HL-60 (cell line): ENCODE measurements around the gene SIRT4.

ENCODE experiments used
- DNase-seq, 2 experiments: peaks; one replicate each; pipeline ENCODE4 v3.0.0-alpha.2; 2010 to 2020; ENCODE audit warnings: low read depth in 1 of 2, low spot score in 1 of 2
- H3K27ac ChIP-seq: fragments of 250-450 bp; sonication (Bioruptor Pico); replicated peaks from 2 replicates; pipeline ENCODE4 v1.5.1; 2020; ENCODE audit warnings: mild to moderate bottlenecking, moderate library complexity
- H3K27me3 ChIP-seq: fragments of 250-450 bp; sonication (Bioruptor Pico); 2 replicates; pipeline ENCODE4 v1.5.1; 2021; ENCODE audit warnings: mild to moderate bottlenecking, moderate library complexity; ENCODE audit not compliant: insufficient read depth, poor library complexity, severe bottlenecking
- H3K4me3 ChIP-seq: replicated peaks from 2 replicates; pipeline ENCODE4 v1.5.1; 2011; ENCODE audit warnings: mild to moderate bottlenecking, control low read depth, low read length; ENCODE audit not compliant: insufficient read depth
- GABPA ChIP-seq: IDR thresholded peaks from 2 replicates; pipeline ENCODE4 v1.6.1; 2012; ENCODE audit warnings: low read depth
- POLR2AphosphoS5 ChIP-seq: IDR thresholded peaks from 2 replicates; pipeline ENCODE4 v1.6.1; 2012; ENCODE audit warnings: low read depth
- SPI1 ChIP-seq: IDR thresholded peaks from 2 replicates; pipeline ENCODE4 v1.6.1; 2012; ENCODE audit warnings: low read depth, mild to moderate bottlenecking, borderline replicate concordance
- TF ChIP-seq, protein P1 (sequence below): IDR thresholded peaks from one replicate; pipeline ENCODE4 v1.5.1; 2011; ENCODE audit warnings: low read length, control low read depth, inconsistent platforms; ENCODE audit not compliant: insufficient read depth
- TF ChIP-seq, protein P2 (sequence below): IDR thresholded peaks from 2 replicates; pipeline ENCODE4 v1.6.1; 2012; ENCODE audit warnings: low read depth; ENCODE audit not compliant: insufficient replicate concordance

Gene SIRT4

DNA sequence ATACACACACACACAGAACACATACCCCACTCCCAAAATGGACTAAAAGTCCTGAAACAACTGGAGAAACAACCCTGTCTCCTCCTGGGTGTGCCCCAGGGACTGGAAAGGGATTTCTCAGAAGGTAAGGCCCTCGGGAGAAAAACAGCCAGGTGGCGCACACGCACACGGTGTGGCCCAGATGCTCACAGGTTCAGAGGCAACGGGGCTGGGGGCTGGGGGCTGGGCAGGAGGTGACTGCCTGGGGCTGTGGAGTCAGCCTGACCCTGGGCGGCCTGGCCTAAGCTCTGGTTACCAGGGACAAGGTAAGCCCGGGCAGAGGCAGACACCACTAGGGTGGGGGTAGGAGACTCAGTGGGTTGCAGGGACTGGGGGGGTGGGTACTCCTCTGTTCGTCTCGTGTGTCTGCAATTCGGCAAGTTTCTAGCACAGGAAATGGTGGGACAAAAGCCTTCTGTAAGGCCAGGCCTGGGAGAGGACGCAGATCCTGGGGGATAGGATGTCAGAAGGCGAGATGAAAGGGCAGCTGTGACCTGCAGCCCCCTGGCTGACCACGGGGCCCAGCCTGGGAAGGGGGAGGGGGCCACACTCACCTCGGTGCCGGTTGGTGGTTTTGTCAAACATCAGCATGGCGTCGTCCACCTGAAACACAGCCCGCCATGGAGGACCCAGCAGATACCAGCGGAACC lies 56.4 kb downstream of the SIRT4 start:
- DNase-seq: no peak
- Histone ChIP-seq H3K4me3 (no peak overlapping the region), H3K27ac (no peak overlapping the region), H3K27me3 (peaks cover 28% of the 10 kb centered on the region)
- TF ChIP-seq, protein P1, sequence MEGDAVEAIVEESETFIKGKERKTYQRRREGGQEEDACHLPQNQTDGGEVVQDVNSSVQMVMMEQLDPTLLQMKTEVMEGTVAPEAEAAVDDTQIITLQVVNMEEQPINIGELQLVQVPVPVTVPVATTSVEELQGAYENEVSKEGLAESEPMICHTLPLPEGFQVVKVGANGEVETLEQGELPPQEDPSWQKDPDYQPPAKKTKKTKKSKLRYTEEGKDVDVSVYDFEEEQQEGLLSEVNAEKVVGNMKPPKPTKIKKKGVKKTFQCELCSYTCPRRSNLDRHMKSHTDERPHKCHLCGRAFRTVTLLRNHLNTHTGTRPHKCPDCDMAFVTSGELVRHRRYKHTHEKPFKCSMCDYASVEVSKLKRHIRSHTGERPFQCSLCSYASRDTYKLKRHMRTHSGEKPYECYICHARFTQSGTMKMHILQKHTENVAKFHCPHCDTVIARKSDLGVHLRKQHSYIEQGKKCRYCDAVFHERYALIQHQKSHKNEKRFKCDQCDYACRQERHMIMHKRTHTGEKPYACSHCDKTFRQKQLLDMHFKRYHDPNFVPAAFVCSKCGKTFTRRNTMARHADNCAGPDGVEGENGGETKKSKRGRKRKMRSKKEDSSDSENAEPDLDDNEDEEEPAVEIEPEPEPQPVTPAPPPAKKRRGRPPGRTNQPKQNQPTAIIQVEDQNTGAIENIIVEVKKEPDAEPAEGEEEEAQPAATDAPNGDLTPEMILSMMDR: no peak
- TF ChIP-seq POLR2AphosphoS5: no peak
- no peak for TF ChIP-seq GABPA
- TF ChIP-seq, protein P2, sequence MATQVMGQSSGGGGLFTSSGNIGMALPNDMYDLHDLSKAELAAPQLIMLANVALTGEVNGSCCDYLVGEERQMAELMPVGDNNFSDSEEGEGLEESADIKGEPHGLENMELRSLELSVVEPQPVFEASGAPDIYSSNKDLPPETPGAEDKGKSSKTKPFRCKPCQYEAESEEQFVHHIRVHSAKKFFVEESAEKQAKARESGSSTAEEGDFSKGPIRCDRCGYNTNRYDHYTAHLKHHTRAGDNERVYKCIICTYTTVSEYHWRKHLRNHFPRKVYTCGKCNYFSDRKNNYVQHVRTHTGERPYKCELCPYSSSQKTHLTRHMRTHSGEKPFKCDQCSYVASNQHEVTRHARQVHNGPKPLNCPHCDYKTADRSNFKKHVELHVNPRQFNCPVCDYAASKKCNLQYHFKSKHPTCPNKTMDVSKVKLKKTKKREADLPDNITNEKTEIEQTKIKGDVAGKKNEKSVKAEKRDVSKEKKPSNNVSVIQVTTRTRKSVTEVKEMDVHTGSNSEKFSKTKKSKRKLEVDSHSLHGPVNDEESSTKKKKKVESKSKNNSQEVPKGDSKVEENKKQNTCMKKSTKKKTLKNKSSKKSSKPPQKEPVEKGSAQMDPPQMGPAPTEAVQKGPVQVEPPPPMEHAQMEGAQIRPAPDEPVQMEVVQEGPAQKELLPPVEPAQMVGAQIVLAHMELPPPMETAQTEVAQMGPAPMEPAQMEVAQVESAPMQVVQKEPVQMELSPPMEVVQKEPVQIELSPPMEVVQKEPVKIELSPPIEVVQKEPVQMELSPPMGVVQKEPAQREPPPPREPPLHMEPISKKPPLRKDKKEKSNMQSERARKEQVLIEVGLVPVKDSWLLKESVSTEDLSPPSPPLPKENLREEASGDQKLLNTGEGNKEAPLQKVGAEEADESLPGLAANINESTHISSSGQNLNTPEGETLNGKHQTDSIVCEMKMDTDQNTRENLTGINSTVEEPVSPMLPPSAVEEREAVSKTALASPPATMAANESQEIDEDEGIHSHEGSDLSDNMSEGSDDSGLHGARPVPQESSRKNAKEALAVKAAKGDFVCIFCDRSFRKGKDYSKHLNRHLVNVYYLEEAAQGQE: no peak
- no peak for TF ChIP-seq SPI1

DNA sequence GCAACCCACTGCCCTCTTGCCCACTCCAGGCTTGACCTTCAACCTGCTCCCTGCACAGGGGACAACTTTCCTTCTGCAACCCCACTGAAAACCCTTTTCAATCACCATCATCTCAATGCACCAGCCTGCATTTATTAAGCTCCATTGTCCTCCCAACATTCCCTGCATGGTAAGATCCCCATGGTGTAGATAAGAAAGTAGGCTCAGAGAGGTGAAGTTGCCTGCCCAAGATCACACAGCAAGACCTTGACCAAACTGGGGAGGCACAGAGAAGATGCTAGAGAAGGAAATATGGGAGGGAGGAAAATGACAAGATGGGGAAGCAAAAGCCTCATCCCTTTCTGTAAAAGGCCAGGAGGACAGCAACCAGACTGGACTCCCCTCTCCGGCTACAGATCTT lies 57.0 kb downstream of the SIRT4 start:
- no peak for DNase-seq
- Histone ChIP-seq H3K27ac (no peak overlapping the region), H3K4me3 (no peak overlapping the region), H3K27me3 (peaks cover 32% of the 10 kb centered on the region)
- no peak for TF ChIP-seq SPI1
- TF ChIP-seq GABPA: no peak
- TF ChIP-seq, protein P2: no peak
- TF ChIP-seq, protein P1: no peak
- no peak for TF ChIP-seq POLR2AphosphoS5

GRCh38 chr12:120361506-120362208 lies 59.5 kb downstream of the SIRT4 start:
- DNase-seq: no peak
- peaks cover 38% of the 10 kb centered on the region for H3K27me3 ChIP-seq
- no peak overlapping the region for H3K4me3 ChIP-seq
- TF ChIP-seq, protein P1: no peak
- TF ChIP-seq, protein P2: no peak
- TF ChIP-seq POLR2AphosphoS5 (no peak), GABPA (no peak), SPI1 (no peak)
- no peak overlapping the region for H3K27ac ChIP-seq
